Measurements from ENCODE around the gene BAIAP2.

The BAIAP2 gene

DNA sequence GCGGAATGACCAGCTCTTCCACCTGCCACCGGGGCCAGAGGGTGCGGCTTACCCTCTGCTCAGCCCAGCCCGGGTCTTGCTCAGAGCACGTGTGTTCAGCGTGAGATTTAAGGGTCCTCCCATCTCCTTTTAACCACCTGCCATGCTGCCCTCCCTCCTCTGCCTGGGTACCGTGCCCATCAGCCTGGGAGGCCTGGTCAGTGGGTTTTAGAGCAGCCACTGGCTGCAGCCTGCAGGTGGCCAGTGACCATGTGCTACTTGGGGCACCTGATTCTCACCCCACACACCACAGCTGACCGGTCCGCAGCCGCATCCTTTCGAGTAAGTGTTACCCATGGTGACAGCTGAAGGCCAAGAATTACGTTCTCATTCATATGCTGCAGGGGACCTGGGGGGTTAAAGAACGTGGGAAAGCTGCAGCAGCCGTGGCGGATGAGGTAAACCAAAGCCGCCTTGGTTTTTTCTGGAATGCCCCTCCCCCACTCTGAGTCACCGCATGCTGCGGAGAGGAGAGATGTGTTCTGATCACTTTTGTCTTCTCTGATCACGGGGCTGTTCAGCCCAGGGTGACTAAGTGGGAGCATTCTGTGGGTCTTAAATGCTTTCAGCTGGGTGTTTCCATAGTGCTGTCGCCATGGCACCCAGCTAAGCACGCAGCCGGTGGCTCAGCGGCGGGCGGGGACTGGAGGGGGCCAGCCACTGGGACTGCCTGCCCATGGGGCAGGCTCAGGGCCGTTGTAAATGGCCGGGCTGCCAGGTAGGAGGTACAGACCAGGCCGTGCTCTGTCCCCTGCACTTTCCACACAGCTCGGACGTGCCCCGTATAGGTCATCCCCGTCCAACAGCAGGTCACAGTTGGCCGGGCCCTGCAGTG lies 59.8 kb downstream of the BAIAP2 start:
- peak; percentile 96 for DNase-seq (ENCODE audit: low spot score)
- TF ChIP-seq, protein P1, sequence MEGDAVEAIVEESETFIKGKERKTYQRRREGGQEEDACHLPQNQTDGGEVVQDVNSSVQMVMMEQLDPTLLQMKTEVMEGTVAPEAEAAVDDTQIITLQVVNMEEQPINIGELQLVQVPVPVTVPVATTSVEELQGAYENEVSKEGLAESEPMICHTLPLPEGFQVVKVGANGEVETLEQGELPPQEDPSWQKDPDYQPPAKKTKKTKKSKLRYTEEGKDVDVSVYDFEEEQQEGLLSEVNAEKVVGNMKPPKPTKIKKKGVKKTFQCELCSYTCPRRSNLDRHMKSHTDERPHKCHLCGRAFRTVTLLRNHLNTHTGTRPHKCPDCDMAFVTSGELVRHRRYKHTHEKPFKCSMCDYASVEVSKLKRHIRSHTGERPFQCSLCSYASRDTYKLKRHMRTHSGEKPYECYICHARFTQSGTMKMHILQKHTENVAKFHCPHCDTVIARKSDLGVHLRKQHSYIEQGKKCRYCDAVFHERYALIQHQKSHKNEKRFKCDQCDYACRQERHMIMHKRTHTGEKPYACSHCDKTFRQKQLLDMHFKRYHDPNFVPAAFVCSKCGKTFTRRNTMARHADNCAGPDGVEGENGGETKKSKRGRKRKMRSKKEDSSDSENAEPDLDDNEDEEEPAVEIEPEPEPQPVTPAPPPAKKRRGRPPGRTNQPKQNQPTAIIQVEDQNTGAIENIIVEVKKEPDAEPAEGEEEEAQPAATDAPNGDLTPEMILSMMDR (IDR thresholded peaks at IDR 0.05; ENCODE audit: poor library complexity, severe bottlenecking): no peak
- no peaks in the 10 kb centered on the region for H3K9me3 ChIP-seq (ENCODE audit: severe bottlenecking)
- H3K36me3 ChIP-seq (ENCODE audit: low read depth): peaks cover 7% of the 10 kb centered on the region
- peaks cover 57% of the 10 kb centered on the region for H3K4me1 ChIP-seq (ENCODE audit: insufficient read depth, poor library complexity, severe bottlenecking)
- H3K4me3 ChIP-seq (ENCODE audit: severe bottlenecking): no peak overlapping the region
- peak; percentile 81 for ATAC-seq (ENCODE audit: low read depth)
- peak overlapping the region; percentile 80 for H3K27ac ChIP-seq (ENCODE audit: poor library complexity, severe bottlenecking)
- H3K27me3 ChIP-seq (ENCODE audit: insufficient read depth, poor library complexity, severe bottlenecking): no peaks in the 10 kb centered on the region

DNA sequence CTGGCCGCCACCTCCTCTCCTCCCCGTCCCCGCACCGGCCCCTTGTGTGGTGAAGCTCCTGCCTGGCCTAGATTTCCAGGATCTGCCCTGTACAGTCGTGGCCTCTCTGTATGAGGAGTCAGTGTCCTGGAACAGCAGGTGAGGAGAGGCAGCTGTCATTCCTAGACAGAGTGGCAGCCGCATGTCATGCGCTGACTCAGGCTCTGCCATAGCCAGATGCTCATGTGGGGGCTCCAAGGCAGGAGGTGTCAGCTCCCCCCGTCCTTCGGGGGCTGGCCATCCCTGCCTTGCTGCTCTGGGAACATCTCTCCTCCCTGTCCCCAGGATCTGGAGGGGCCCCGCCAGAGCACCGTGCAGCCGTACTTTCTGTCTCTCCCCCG lies 60.4 kb downstream of the BAIAP2 start:
- H3K27me3 ChIP-seq (ENCODE audit: insufficient read depth, poor library complexity, severe bottlenecking): no peaks in the 10 kb centered on the region
- H3K36me3 ChIP-seq (ENCODE audit: low read depth): peaks cover 7% of the 10 kb centered on the region
- H3K9me3 ChIP-seq (ENCODE audit: severe bottlenecking): no peaks in the 10 kb centered on the region
- peak; percentile 0; the same call in 2 of the 3 replicates for ATAC-seq (ENCODE audit: low read depth)
- DNase-seq (ENCODE audit: low spot score): no peak
- TF ChIP-seq, protein P1 (IDR thresholded peaks at IDR 0.05; ENCODE audit: poor library complexity, severe bottlenecking): no peak
- H3K27ac ChIP-seq (ENCODE audit: poor library complexity, severe bottlenecking): peak overlapping the region; percentile 80
- peaks cover 51% of the 10 kb centered on the region for H3K4me1 ChIP-seq (ENCODE audit: insufficient read depth, poor library complexity, severe bottlenecking)
- no peak overlapping the region for H3K4me3 ChIP-seq (ENCODE audit: severe bottlenecking)

DNA sequence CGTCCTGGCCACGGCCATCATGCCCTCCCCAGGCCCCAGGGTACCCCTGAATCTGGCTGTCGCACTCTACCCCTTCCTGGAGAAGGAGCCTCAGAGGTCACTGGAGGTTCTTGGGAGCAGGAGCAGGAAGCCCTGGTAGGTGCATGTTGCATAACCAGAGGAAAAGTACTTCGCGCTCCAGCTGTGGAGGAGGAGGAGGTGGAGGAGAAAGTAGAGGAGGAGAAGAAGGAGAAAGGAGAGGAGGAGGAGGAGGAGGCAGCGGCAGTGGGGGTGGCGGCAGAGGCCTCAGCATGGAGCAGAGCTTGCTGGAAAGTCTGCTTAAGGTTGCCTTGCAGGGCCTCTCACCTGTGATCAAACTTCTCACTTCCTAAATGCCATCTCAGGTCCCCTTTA lies 61.8 kb downstream of the BAIAP2 start:
- Histone ChIP-seq H3K27me3 (ENCODE audit: insufficient read depth, poor library complexity, severe bottlenecking) (no peaks in the 10 kb centered on the region), H3K4me1 (ENCODE audit: insufficient read depth, poor library complexity, severe bottlenecking) (peaks cover 44% of the 10 kb centered on the region), H3K9me3 (ENCODE audit: severe bottlenecking) (no peaks in the 10 kb centered on the region), H3K4me3 (ENCODE audit: severe bottlenecking) (no peak overlapping the region), H3K27ac (ENCODE audit: poor library complexity, severe bottlenecking) (peak overlapping the region; percentile 80), H3K36me3 (ENCODE audit: low read depth) (peaks cover 19% of the 10 kb centered on the region)
- TF ChIP-seq, protein P1 (IDR thresholded peaks at IDR 0.05; ENCODE audit: poor library complexity, severe bottlenecking): no peak
- no peak for DNase-seq (ENCODE audit: low spot score)
- no peak for ATAC-seq (ENCODE audit: low read depth)

DNA sequence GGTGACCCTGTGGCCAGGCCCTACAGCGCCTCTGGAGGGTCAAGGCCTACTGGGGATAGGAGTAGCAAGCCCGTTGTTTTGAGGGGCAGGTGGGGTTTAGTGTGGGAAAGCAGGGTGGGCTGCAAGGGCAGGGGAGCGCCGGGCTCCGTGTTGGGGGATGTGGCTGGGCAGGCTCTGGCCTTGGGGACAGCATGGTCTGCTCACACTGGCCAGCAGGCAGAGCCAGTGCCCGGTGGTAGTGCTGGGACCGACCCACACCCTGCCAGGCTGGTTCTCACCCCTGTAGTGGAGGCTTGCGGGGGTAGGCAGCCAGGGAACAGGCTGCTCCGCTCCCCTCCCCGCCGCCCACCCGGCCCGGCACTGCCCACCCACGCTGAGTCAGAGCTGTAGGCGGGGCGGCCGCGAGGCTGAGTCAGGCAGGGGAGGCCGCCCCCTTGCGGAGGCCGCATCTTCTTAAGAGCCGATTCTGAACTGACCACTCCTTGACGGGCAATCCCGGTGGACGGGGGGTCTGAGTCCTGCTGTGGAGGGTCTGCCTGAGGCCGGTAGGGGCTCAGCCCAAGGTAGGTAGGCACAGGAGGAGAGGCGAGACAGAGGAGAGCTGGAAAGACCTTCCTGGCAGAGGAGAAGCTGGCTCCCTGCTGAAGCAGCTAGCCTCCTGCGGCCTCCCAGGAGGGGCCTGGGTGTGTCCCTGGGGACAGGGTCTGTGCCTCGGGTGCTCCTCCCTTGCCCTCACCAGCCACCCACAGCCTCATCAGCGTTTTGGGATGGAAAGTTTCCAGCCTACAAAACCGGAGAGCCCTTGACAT lies 62.4 kb downstream of the BAIAP2 start:
- TF ChIP-seq, protein P1 (IDR thresholded peaks at IDR 0.05; ENCODE audit: poor library complexity, severe bottlenecking): peak; percentile 88
- Histone ChIP-seq H3K9me3 (ENCODE audit: severe bottlenecking) (no peaks in the 10 kb centered on the region), H3K4me1 (ENCODE audit: insufficient read depth, poor library complexity, severe bottlenecking) (peaks cover 40% of the 10 kb centered on the region), H3K4me3 (ENCODE audit: severe bottlenecking) (no peak overlapping the region), H3K36me3 (ENCODE audit: low read depth) (peaks cover 25% of the 10 kb centered on the region), H3K27ac (ENCODE audit: poor library complexity, severe bottlenecking) (peak overlapping the region; percentile 80), H3K27me3 (ENCODE audit: insufficient read depth, poor library complexity, severe bottlenecking) (no peaks in the 10 kb centered on the region)
- DNase-seq (ENCODE audit: low spot score) (no peak), ATAC-seq (ENCODE audit: low read depth) (peak; percentile 41)
